HepG2 (cell line): Measurements from ENCODE around the gene RSPH9. TPM values are rescaled to one million over a fixed set of nuclear protein-coding genes. Genes with fewer than 3 reads are reported as not detected.

Experiments used
- ATRX ChIP-seq: sonication (generic); formaldehyde crosslinking; IDR thresholded peaks from 2 replicates; pipeline ENCODE4 v1.4.0; 2020; ENCODE audit warnings: missing genetic modification reagents, borderline replicate concordance
- CEBPG ChIP-seq: IDR thresholded peaks from 2 replicates; pipeline ENCODE4 v1.6.1; 2016
- FUBP1 ChIP-seq: sonication (generic); formaldehyde crosslinking; IDR thresholded peaks from 2 replicates; pipeline ENCODE4 v1.5.1; 2020; ENCODE audit warnings: missing genetic modification reagents, mild to moderate bottlenecking, borderline replicate concordance
- JUN ChIP-seq: sonication (generic); formaldehyde crosslinking; IDR thresholded peaks from 2 replicates; pipeline ENCODE4 v1.4.0; 2020; ENCODE audit warnings: mild to moderate bottlenecking, missing genetic modification reagents
- MEIS2 ChIP-seq: sonication (generic); formaldehyde crosslinking; IDR thresholded peaks from 2 replicates; pipeline ENCODE4 v1.9.0; 2021; ENCODE audit warnings: mild to moderate bottlenecking, missing genetic modification reagents
- MLLT10 ChIP-seq: sonication (generic); formaldehyde crosslinking; IDR thresholded peaks from 2 replicates; pipeline ENCODE4 v1.4.0; 2020; ENCODE audit warnings: missing genetic modification reagents
- MXD4 ChIP-seq: IDR thresholded peaks from 2 replicates; pipeline ENCODE4 v1.6.1; 2016; ENCODE audit warnings: mild to moderate bottlenecking, missing biosample characterization, missing genetic modification reagents
- NBN ChIP-seq: fragments of 450-650 bp; conservative IDR thresholded peaks from 2 replicates; pipeline ENCODE4 v1.6.1; 2017
- POLR2A ChIP-seq, 2 experiments: IDR thresholded peaks; 2 replicates each; pipeline ENCODE4 v1.6.1; 2011; ENCODE audit warnings: low read depth in 2 of 2, low read length in 2 of 2, mild to moderate bottlenecking in 1 of 2, moderate library complexity in 1 of 2; ENCODE audit not compliant: insufficient read depth in 1 of 2
- RBM22 ChIP-seq: fragments of 200-400 bp; formaldehyde crosslinking; optimal IDR thresholded peaks from 2 replicates; pipeline ENCODE3; 2017; ENCODE audit warnings: mild to moderate bottlenecking, low read length, moderate library complexity
- RCOR2 ChIP-seq: IDR thresholded peaks from 2 replicates; pipeline ENCODE4 v1.6.1; 2016; ENCODE audit warnings: missing biosample characterization, missing genetic modification reagents
- REL ChIP-seq: sonication (generic); formaldehyde crosslinking; conservative IDR thresholded peaks from 2 replicates; pipeline ENCODE4 v1.8.0; 2022; ENCODE audit warnings: mild to moderate bottlenecking, missing genetic modification reagents, moderate library complexity
- RFX1 ChIP-seq: fragments of 450-650 bp; IDR thresholded peaks from 2 replicates; pipeline ENCODE4 v1.6.1; 2017
- SETDB1 ChIP-seq: sonication (generic); formaldehyde crosslinking; IDR thresholded peaks from 2 replicates; pipeline ENCODE4 v1.5.1; 2020; ENCODE audit warnings: missing genetic modification reagents, mild to moderate bottlenecking, borderline replicate concordance
- TBL1XR1 ChIP-seq: fragments of 150-350 bp; IDR thresholded peaks from 2 replicates; pipeline ENCODE4 v1.6.1; 2014; ENCODE audit warnings: borderline replicate concordance, low read length; ENCODE audit not compliant: partially characterized antibody
- ZFY ChIP-seq: sonication (generic); formaldehyde crosslinking; IDR thresholded peaks from 2 replicates; pipeline ENCODE4 v1.4.0; 2020; ENCODE audit warnings: missing genetic modification reagents
- ZHX1 ChIP-seq: sonication (generic); formaldehyde crosslinking; IDR thresholded peaks from 2 replicates; pipeline ENCODE4 v1.8.1; 2022; ENCODE audit warnings: low read depth, mild to moderate bottlenecking, missing genetic modification reagents
- ZNF343 ChIP-seq: sonication (generic); formaldehyde crosslinking; IDR thresholded peaks from 2 replicates; pipeline ENCODE4 v1.4.0; 2020; ENCODE audit warnings: mild to moderate bottlenecking, missing genetic modification reagents
- ZNF670 ChIP-seq: sonication (generic); formaldehyde crosslinking; IDR thresholded peaks from 2 replicates; pipeline ENCODE4 v1.8.0; 2022; ENCODE audit warnings: mild to moderate bottlenecking, missing genetic modification reagents, borderline replicate concordance
- ZNF703 ChIP-seq: sonication (generic); formaldehyde crosslinking; IDR thresholded peaks from 2 replicates; pipeline ENCODE4 v1.5.1; 2020; ENCODE audit warnings: missing genetic modification reagents, mild to moderate bottlenecking, moderate library complexity, borderline replicate concordance
- ZNF704 ChIP-seq: sonication (generic); formaldehyde crosslinking; IDR thresholded peaks from 2 replicates; pipeline ENCODE4 v1.8.1; 2023; ENCODE audit warnings: mild to moderate bottlenecking, inconsistent platforms, moderate library complexity, missing genetic modification reagents, borderline replicate concordance
- polyA plus RNA-seq, 8 experiments: library from polyadenylated mRNA; depleted of rRNA in 3 of 8; stranded (reverse) in 7 of 8; unstranded in 1 of 8; fragments of >200 nt; fragmentation: Illumina TruSeq in 4 of 8; extraction: Trizol in 4 of 8; gene quantifications; 2 replicates each; pipeline versions ENCODE4 v1.2.1 to v1.2.3, GENCODE V29; 2011 to 2016; ENCODE audit warnings: low read depth in 4 of 8, missing spikeins in 1 of 8, mixed read lengths in 1 of 8; ENCODE audit not compliant: insufficient read depth in 1 of 8
- total RNA-seq, 5 experiments: library from RNA; depleted of rRNA; stranded (reverse); fragments of >200 nt; fragmentation: Illumina TruSeq; extraction: Trizol; gene quantifications; 2 replicates each; pipeline ENCODE4 v1.2.3, GENCODE V29; 2016; ENCODE audit warnings: low read depth in 1 of 5
- TF ChIP-seq, protein P1 (sequence below): sonication (generic); formaldehyde crosslinking; IDR thresholded peaks from 2 replicates; pipeline ENCODE4 v1.4.0; 2020; ENCODE audit warnings: mild to moderate bottlenecking, missing genetic modification reagents

RSPH9 gene
- total and polyA plus RNA-seq, 2 of the 13 experiments (the other 11 are each of a cell fraction or from before 2014, with no cell fraction given), result 0.04 TPM; not detected in 1

DNA sequence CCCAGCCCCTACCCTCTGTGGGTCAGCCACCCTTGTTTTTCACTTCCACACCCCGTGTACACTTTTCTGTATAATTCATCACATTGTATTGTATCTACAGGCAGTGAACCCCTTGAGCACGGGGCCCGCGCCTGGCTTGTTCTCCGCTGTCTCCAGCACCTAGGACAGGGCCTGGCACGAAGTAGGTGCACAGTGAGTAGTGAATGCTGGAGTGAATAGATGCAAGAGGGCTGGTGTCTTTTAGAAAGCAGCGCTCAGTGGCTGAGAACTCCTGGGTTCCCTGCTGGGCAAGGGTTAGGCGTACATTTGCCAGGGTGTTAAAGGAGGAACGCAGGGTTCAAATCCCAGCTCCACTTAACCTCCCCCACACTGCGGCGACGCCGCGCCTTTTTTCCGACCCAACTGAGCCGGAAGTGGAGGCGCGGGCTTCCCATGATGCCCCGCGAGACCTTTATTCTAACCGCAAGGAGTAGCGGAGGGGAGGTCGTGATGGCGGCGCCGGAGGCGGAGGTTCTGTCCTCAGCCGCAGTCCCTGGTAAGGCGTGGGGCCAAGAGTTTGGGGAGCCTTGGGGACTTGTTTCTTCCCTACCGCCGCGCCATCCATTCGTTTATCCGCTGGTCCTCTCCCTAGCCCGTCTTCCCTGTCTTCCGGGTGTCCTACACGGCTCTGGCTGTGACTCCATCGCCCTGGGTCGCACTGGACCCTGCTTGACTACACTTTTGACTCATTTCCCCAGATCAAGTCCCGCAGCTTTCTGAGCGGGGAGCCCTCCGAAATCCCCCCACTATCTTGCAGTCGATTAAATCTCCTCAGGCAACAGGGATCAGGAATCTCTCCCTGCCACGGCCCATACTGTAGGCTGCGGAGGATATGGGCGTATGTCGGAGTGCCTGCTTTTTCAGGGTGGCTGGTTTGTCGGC, 9.2 kb upstream of the RSPH9 start, which contains the start of gene MAD2L1BP (continued):
- TF ChIP-seq ZNF704 (no peak), ZNF670 (CRISPR knock-in tag) (0 out of 2 replicates have a peak, but pooled peaks have one; percentile 65), RBM22 (peak; percentile 60), JUN (CRISPR knock-in tag) (peak; percentile 56; the same call in 1 of the 2 replicates), ZNF343 (CRISPR knock-in tag) (peak; percentile 56; the same call in 1 of the 2 replicates), MLLT10 (no peak), NBN (no peak), ZFY (CRISPR knock-in tag) (peak; percentile 86), MEIS2 (no peak), ZNF703 (CRISPR knock-in tag) (no peak; the same call in 1 of the 2 replicates), SETDB1 (CRISPR knock-in tag) (no peak), RCOR2 (peak; percentile 70), ZHX1 (CRISPR knock-in tag) (0 out of 2 replicates have a peak, but pooled peaks have one; percentile 67), TBL1XR1 (no peak), POLR2A (IDR thresholded peaks at IDR 0.05; ENCODE audit: insufficient read depth in 1 of 2, low read depth in 2 of 2, low read length in 2 of 2) (peak; percentile 97 to 99), FUBP1 (CRISPR knock-in tag) (no peak), ATRX (no peak), RFX1 (no peak), REL (CRISPR knock-in tag) (no peak; the same call in 1 of the 2 replicates), MXD4 (CRISPR knock-in tag) (peak; percentile 90), CEBPG (CRISPR knock-in tag) (peak; percentile 45)
- TF ChIP-seq, protein P1, sequence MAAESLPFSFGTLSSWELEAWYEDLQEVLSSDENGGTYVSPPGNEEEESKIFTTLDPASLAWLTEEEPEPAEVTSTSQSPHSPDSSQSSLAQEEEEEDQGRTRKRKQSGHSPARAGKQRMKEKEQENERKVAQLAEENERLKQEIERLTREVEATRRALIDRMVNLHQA (CRISPR knock-in tag), result no peak
